ENCODE data around the gene HIBCH. TPM values are rescaled to one million over a fixed set of nuclear protein-coding genes. Genes with fewer than 3 reads are reported as not detected.

The HIBCH gene
- total RNA-seq, 3 donors from 2014 or later (not counting 1 experiment from before 2014, with no cell fraction given), result 19.3 to 31.4 (median 21.6) TPM

DNA sequence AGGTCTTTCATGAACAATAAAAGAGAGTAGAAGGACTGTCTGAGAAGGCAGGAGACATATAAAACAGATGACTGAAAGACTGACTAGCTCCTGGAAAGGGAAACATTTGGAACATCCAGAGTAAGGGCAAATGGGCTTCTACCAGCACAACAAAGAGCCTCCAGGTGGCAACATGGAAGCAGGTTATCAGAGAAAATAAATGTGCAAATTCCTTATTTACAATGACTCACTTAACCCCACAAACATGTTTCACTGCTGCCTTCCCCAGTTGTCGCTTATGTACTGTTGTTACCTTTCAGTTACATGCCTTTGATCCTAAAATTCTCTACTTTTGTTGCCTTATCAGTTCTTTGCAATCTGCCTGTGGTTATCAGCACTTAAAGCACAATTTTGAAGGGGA is 117.0 kb downstream of the HIBCH start:
- H3K27ac Mint-ChIP-seq, result no peak overlapping the region
- Histone ChIP-seq H3K4me1 (ENCODE audit: control insufficient read depth, insufficient read depth, low read length) (no peaks in the 10 kb centered on the region), H3K4me3 (ENCODE audit: low read length) (no peak overlapping the region), H3K36me3 (ENCODE audit: control insufficient read depth, insufficient read depth, low read length) (peaks cover 16% of the 10 kb centered on the region), H3K27ac (ENCODE audit: low read length) (no peak overlapping the region), H3K27me3 (ENCODE audit: control insufficient read depth, insufficient read depth, low read length) (no peaks in the 10 kb centered on the region), H3K9me3 (ENCODE audit: control insufficient read depth, insufficient read depth, low read length) (no peaks in the 10 kb centered on the region)
- intact Hi-C loops (cut with micrococcal nuclease), result no loop called here
- no peaks in the 10 kb centered on the region for H3K4me1 Mint-ChIP-seq
- TF ChIP-seq, protein P1, sequence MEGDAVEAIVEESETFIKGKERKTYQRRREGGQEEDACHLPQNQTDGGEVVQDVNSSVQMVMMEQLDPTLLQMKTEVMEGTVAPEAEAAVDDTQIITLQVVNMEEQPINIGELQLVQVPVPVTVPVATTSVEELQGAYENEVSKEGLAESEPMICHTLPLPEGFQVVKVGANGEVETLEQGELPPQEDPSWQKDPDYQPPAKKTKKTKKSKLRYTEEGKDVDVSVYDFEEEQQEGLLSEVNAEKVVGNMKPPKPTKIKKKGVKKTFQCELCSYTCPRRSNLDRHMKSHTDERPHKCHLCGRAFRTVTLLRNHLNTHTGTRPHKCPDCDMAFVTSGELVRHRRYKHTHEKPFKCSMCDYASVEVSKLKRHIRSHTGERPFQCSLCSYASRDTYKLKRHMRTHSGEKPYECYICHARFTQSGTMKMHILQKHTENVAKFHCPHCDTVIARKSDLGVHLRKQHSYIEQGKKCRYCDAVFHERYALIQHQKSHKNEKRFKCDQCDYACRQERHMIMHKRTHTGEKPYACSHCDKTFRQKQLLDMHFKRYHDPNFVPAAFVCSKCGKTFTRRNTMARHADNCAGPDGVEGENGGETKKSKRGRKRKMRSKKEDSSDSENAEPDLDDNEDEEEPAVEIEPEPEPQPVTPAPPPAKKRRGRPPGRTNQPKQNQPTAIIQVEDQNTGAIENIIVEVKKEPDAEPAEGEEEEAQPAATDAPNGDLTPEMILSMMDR (IDR thresholded peaks at IDR 0.05), result no peak
- DNase-seq (no peak), ATAC-seq (no peak)
- H3K36me3 Mint-ChIP-seq, result no peaks in the 10 kb centered on the region
- H3K4me3 Mint-ChIP-seq, result no peak overlapping the region
- no peaks in the 10 kb centered on the region for H3K9me3 Mint-ChIP-seq
- H3K27me3 Mint-ChIP-seq (ENCODE audit: low read depth in 2 of 2), result no peaks in the 10 kb centered on the region
- WGBS (ENCODE audit: insufficient coverage), result 95% methylated on average over 1 of the region's 1 CpG

DNA sequence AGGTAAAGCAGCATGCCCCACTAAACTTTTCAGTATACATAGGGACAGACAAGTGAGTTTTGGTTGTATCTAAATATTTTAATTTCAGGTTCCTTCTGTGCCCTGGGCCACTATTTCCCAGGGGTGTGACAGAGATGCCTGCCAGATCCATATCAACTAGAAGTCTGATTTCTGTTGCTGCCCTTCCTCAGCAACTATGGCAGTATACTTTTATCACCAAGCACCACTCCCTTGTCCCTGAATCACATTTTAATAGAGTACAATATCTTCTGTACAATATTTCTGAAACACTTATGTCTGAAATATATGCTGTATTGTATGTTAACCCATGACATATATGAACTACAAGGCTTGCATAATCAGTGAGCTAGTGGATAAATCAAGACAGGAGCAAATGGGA is 117.6 kb downstream of the HIBCH start:
- Mint-ChIP-seq H3K27ac (no peak overlapping the region), H3K27me3 (ENCODE audit: low read depth in 2 of 2) (no peaks in the 10 kb centered on the region), H3K4me3 (no peak overlapping the region), H3K9me3 (no peaks in the 10 kb centered on the region), H3K36me3 (no peaks in the 10 kb centered on the region), H3K4me1 (no peaks in the 10 kb centered on the region)
- no peaks in the 10 kb centered on the region for H3K4me1 ChIP-seq (ENCODE audit: control insufficient read depth, insufficient read depth, low read length)
- no peak overlapping the region for H3K4me3 ChIP-seq (ENCODE audit: low read length)
- no peak overlapping the region for H3K27ac ChIP-seq (ENCODE audit: low read length)
- peaks cover 16% of the 10 kb centered on the region for H3K36me3 ChIP-seq (ENCODE audit: control insufficient read depth, insufficient read depth, low read length)
- DNase-seq, result no peak
- TF ChIP-seq, protein P1 (IDR thresholded peaks at IDR 0.05), result no peak
- no peaks in the 10 kb centered on the region for H3K27me3 ChIP-seq (ENCODE audit: control insufficient read depth, insufficient read depth, low read length)
- ATAC-seq, result no peak
- intact Hi-C loops (cut with micrococcal nuclease), result no loop called here
- H3K9me3 ChIP-seq (ENCODE audit: control insufficient read depth, insufficient read depth, low read length), result no peaks in the 10 kb centered on the region

GRCh38 chr2:190200603-190201002 is 119.0 kb downstream of the HIBCH start:
- Histone ChIP-seq H3K36me3 (ENCODE audit: control insufficient read depth, insufficient read depth, low read length) (peaks cover 15% of the 10 kb centered on the region), H3K27me3 (ENCODE audit: control insufficient read depth, insufficient read depth, low read length) (no peaks in the 10 kb centered on the region), H3K4me1 (ENCODE audit: control insufficient read depth, insufficient read depth, low read length) (no peaks in the 10 kb centered on the region), H3K9me3 (ENCODE audit: control insufficient read depth, insufficient read depth, low read length) (no peaks in the 10 kb centered on the region), H3K4me3 (ENCODE audit: low read length) (no peak overlapping the region), H3K27ac (ENCODE audit: low read length) (no peak overlapping the region)
- Mint-ChIP-seq H3K4me1 (no peaks in the 10 kb centered on the region), H3K9me3 (no peaks in the 10 kb centered on the region), H3K36me3 (no peaks in the 10 kb centered on the region), H3K4me3 (no peak overlapping the region), H3K27ac (no peak overlapping the region), H3K27me3 (ENCODE audit: low read depth in 2 of 2) (no peaks in the 10 kb centered on the region)
- WGBS (ENCODE audit: insufficient coverage), result 100% methylated on average over 1 of the region's 1 CpG
- ATAC-seq (no peak), DNase-seq (no peak)
- intact Hi-C loops (cut with micrococcal nuclease), result no loop called here
- TF ChIP-seq, protein P1 (IDR thresholded peaks at IDR 0.05), result no peak

DNA sequence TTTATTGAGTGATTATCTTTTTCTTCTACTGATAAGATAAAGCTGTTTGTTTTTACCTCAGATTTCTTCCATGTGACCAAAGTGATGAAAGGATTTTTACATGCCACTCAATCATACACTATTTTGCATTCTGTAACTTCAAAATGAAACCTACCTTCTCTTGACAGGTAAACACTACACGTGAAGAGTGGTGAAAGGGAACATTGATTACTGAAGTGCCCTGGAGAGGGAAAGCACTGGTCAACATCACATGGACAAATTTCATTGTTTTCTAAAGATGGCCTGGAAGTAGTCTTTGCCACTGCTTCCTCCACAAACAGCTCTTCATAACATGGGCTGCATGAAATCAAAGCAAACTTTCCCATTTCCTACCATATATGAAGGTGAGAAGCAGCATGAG is 120.1 kb downstream of the HIBCH start:
- no peak overlapping the region for H3K4me3 ChIP-seq (ENCODE audit: low read length)
- no peaks in the 10 kb centered on the region for H3K27me3 ChIP-seq (ENCODE audit: control insufficient read depth, insufficient read depth, low read length)
- no peaks in the 10 kb centered on the region for H3K9me3 ChIP-seq (ENCODE audit: control insufficient read depth, insufficient read depth, low read length)
- Mint-ChIP-seq H3K9me3 (no peaks in the 10 kb centered on the region), H3K4me3 (no peak overlapping the region), H3K27me3 (ENCODE audit: low read depth in 2 of 2) (no peaks in the 10 kb centered on the region), H3K36me3 (no peaks in the 10 kb centered on the region), H3K27ac (no peak overlapping the region), H3K4me1 (no peaks in the 10 kb centered on the region)
- DNase-seq, result no peak
- WGBS (ENCODE audit: insufficient coverage), result no CpG with 5 or more reads among the region's 1 CpG
- ATAC-seq, result no peak
- TF ChIP-seq, protein P1 (IDR thresholded peaks at IDR 0.05), result no peak
- no peaks in the 10 kb centered on the region for H3K4me1 ChIP-seq (ENCODE audit: control insufficient read depth, insufficient read depth, low read length)
- no peak overlapping the region for H3K27ac ChIP-seq (ENCODE audit: low read length)
- intact Hi-C loops (cut with micrococcal nuclease), result no loop called here
- peaks cover 12% of the 10 kb centered on the region for H3K36me3 ChIP-seq (ENCODE audit: control insufficient read depth, insufficient read depth, low read length)
